ACC112 (cell line): Measurements from ENCODE around the gene DOC2B.
"Not testable (repeated sequence)": the region's sequence is repeated elsewhere in the genome, so short reads cannot be mapped to it uniquely, and the experiment has no call there.

ENCODE experiments used
- H2AFZ ChIP-seq: fragments of 200-600 bp; sonication (generic); one replicate; pipeline ENCODE4 v1.6.0; 2017; ENCODE audit warnings: antibody characterized with exemption, low read length; ENCODE audit not compliant: unreplicated experiment
- H3K27ac ChIP-seq: fragments of 200-600 bp; sonication (generic); 2 replicates; pipeline ENCODE4 v1.5.1; 2014; ENCODE audit warnings: low read depth, mild to moderate bottlenecking, antibody characterized with exemption, low read length, moderate library complexity
- H3K27me3 ChIP-seq: fragments of 200-600 bp; sonication (generic); 2 replicates; pipeline ENCODE4 v1.6.1; 2014; ENCODE audit warnings: mild to moderate bottlenecking, antibody characterized with exemption, low read length, moderate library complexity, mixed read lengths; ENCODE audit not compliant: insufficient read depth
- H3K36me3 ChIP-seq: fragments of 200-600 bp; sonication (generic); 2 replicates; pipeline ENCODE4 v1.6.1; 2016; ENCODE audit warnings: mild to moderate bottlenecking, antibody characterized with exemption, low read length, moderate library complexity, mixed read lengths; ENCODE audit not compliant: insufficient read depth
- H3K4me1 ChIP-seq: fragments of 200-600 bp; sonication (generic); one replicate; pipeline ENCODE4 v1.6.1; 2016; ENCODE audit warnings: low read length, mixed read lengths; ENCODE audit not compliant: insufficient read depth, unreplicated experiment, control insufficient read depth
- H3K4me3 ChIP-seq: fragments of 200-600 bp; sonication (generic); 2 replicates; pipeline ENCODE4 v1.5.1; 2014; ENCODE audit warnings: mild to moderate bottlenecking, low read depth, low read length
- H3K79me2 ChIP-seq: fragments of 200-600 bp; sonication (generic); one replicate; pipeline ENCODE4 v1.6.0; 2016; ENCODE audit warnings: low read length; ENCODE audit not compliant: control insufficient read depth, unreplicated experiment, insufficient read depth

DOC2B gene

DNA sequence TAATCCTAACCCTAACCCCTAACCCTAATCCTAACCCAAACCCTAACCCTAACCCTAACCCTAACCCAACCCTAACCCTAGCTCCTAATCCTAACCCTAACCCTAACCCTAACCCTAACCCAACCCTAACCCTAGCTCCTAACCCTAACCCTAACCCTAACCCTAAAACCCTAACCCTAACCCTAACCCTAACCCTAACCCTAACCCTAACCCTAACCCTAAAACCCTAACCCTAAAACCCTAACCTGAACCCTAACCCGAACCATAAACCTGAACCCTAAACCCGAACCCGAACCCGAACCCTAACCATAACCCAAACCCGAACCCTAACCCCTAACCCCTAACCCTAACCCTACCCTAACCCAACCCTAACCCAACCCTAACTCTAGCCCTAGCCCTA lies 68.3 kb downstream of the DOC2B start:
- not testable (repeated sequence) for H3K4me1 ChIP-seq, H3K4me3 ChIP-seq, H3K27me3 ChIP-seq, H3K27ac ChIP-seq, H3K79me2 ChIP-seq, H3K36me3 ChIP-seq, H2AFZ ChIP-seq
